BJ (cell line): ENCODE measurements around the gene ATP8B1. TPM values are rescaled to one million over a fixed set of nuclear protein-coding genes. Genes with fewer than 3 reads are reported as not detected.

Experiments
- CTCF ChIA-PET: fragments of 350-600 bp; formaldehyde crosslinking; extraction: SDS; loops from one replicate; lab custom pipeline; 2021; ENCODE audit warnings: antibody characterized with exemption, inconsistent platforms; lab: Yijun Ruan, JAX
- POLR2A ChIA-PET: fragments of 300-600 bp; sonication (Branson Sonifier 250); formaldehyde crosslinking; extraction: SDS; loops from one replicate; lab custom pipeline; 2021; ENCODE audit warnings: antibody characterized with exemption; lab: Charles Lee
- DNase-seq: peaks from one replicate; pipeline ENCODE4 v3.0.0-alpha.2; 2011; ENCODE audit warnings: low read depth
- H3K27me3 ChIP-seq: 2 replicates; pipeline ENCODE4 v1.6.0; 2011; ENCODE audit warnings: low read length; ENCODE audit not compliant: control insufficient read depth, insufficient read depth
- H3K36me3 ChIP-seq: 2 replicates; pipeline ENCODE4 v1.5.1; 2011; ENCODE audit warnings: low read length; ENCODE audit not compliant: control insufficient read depth, insufficient read depth
- H3K4me3 ChIP-seq: 2 replicates; pipeline ENCODE4 v1.5.1; 2011; ENCODE audit warnings: low read depth, mild to moderate bottlenecking, control low read depth, low read length
- polyA plus RNA-seq: library from polyadenylated mRNA; depleted of rRNA; stranded (reverse); fragments of >200 nt; gene quantifications from 2 replicates; pipeline ENCODE4 v1.2.3, GENCODE V29; 2011
- TF ChIP-seq, protein P1 (sequence below): IDR thresholded peaks from 2 replicates; pipeline ENCODE4 v1.5.1; 2011; ENCODE audit warnings: low read depth, mild to moderate bottlenecking, control low read depth, inconsistent platforms, low read length, moderate library complexity; ENCODE audit not compliant: insufficient read depth

The ATP8B1 gene
- polyA plus RNA-seq, 1 experiment, result 53.3 TPM

DNA sequence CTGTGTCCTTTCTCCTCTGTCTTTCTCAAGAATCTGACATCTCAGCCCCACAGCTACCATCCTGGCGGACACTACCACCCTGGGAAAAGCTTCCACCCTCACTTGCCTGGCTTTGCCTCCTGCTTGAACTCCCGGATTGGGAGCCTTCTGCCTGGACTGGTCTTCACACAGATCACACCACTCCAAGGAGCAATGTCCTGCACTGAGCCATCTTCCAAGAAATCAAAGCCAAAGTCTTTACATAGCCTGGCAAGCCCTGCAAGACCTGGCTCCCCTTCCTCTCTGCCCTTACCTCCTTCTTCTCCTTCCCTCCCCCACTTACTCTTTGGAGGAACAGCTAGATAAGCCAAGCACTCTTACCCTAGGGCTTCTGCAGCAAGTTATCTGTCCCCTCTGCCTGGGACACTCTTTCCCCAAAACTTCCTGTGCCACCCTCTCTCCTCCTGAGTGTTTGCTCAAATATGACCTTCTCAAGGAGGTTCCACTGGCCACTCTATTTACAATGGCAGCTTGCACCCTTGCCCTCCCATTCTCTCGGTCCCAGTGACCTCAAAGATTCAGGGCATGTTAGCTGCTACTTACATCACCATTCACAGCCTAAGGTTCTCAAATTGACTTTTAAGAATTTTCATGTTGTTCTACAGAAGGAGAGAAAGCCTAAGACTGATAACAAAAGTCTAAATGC is 9.7 kb downstream of the ATP8B1 start:
- H3K4me3 ChIP-seq, result no peak overlapping the region
- CTCF ChIA-PET, result interaction anchor here (0.8 kb wide), 1 partner anchor 12 kb away, joined by 3 read pairs; no protein-coding TSS in a partner anchor

DNA sequence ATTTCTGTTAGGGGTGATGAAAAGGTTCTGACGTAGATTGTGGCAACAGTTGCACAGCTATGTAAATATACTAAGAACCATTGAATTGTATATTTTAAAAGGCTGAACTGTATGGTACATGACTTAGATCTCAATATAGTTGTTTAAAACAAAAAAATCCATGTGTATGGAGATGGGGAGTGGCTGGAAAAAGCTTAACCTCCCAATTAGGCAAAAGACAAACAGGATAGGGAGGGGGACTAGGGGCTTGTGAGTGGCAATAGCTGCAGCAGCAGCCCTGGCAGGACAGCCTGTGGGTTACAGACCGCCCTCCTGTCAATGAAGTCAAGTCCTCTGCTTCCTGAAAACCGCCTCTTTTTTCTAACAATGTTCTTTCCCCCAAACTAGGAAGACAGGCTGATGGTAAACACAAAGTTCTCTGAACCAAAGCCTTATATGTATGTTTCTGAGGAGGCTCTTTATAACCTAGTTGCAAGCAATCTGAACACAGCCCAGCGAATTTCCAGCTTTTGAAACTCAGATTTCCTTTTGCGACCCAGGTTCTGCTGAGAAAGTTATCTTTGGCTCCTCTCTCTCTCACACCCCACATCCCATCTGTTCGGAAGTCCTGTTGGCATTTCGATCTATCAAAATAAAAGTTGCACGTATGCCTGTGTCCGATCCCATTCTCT is 10.3 kb downstream of the ATP8B1 start:
- Histone ChIP-seq H3K27me3 (no peaks in the 10 kb centered on the region), H3K36me3 (no peaks in the 10 kb centered on the region), H3K4me3 (no peak overlapping the region)
- DNase-seq, result no peak
- CTCF ChIA-PET, result interaction anchor here (0.8 kb wide), 1 partner anchor 11 kb away, joined by 3 read pairs; no protein-coding TSS in a partner anchor
- POLR2A ChIA-PET, result no interaction called here
- TF ChIP-seq, protein P1, sequence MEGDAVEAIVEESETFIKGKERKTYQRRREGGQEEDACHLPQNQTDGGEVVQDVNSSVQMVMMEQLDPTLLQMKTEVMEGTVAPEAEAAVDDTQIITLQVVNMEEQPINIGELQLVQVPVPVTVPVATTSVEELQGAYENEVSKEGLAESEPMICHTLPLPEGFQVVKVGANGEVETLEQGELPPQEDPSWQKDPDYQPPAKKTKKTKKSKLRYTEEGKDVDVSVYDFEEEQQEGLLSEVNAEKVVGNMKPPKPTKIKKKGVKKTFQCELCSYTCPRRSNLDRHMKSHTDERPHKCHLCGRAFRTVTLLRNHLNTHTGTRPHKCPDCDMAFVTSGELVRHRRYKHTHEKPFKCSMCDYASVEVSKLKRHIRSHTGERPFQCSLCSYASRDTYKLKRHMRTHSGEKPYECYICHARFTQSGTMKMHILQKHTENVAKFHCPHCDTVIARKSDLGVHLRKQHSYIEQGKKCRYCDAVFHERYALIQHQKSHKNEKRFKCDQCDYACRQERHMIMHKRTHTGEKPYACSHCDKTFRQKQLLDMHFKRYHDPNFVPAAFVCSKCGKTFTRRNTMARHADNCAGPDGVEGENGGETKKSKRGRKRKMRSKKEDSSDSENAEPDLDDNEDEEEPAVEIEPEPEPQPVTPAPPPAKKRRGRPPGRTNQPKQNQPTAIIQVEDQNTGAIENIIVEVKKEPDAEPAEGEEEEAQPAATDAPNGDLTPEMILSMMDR, result no peak

More for the DNA sequence above, 9.7 kb downstream of the ATP8B1 start:
- DNase-seq, result no peak
- TF ChIP-seq, protein P1, result no peak
- no peaks in the 10 kb centered on the region for H3K27me3 ChIP-seq
- POLR2A ChIA-PET, result no interaction called here
- no peaks in the 10 kb centered on the region for H3K36me3 ChIP-seq

DNA sequence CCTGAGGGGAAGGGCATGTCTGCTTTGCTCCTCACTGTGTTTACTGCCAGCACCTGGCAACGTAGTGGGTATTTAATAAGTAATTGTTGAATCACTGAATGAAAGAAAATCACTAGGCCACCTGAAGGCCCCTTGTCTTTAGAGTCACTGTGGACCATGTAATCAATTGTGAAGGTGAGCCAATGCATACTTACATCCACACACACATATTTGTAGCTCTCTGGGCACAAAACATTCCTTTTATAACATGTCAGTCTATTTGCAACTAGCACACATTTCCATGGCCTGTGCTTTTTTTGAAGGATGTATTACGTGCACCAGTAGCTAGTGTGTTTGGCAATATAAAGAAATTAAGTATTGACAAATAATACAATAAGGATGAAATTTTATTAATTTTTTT is 11.2 kb downstream of the ATP8B1 start:
- DNase-seq, result no peak
- Histone ChIP-seq H3K27me3 (no peaks in the 10 kb centered on the region), H3K4me3 (no peak overlapping the region), H3K36me3 (no peaks in the 10 kb centered on the region)
- TF ChIP-seq, protein P1, result no peak
- ChIA-PET POLR2A (no interaction called here), CTCF (interaction anchor here (0.8 kb wide), 1 partner anchor 72 kb away, joined by 3 read pairs; no protein-coding TSS in a partner anchor)

DNA sequence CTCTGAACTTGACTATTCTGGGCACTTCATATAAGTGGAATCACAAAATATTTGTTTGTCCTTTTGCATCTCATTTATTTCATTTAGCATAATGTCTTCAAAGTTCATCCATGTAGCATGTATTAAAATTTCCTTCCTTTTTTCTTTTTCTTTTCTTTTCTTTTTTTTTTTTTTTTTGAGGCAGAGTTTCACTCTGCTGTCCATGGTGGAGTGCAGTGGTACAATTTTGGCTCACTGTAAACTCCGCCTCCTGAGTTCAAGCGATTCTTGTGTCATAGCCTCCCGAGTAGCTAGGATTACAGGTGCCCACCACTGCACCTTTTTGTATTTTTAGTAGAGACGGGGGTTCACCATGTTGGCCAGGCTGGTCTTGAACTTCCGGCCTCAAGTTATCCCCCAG is 11.9 kb downstream of the ATP8B1 start:
- TF ChIP-seq, protein P1, result no peak
- ChIA-PET CTCF (no interaction called here), POLR2A (no interaction called here)
- no peaks in the 10 kb centered on the region for H3K27me3 ChIP-seq
- no peak for DNase-seq
- H3K4me3 ChIP-seq, result no peak overlapping the region
- no peaks in the 10 kb centered on the region for H3K36me3 ChIP-seq

DNA sequence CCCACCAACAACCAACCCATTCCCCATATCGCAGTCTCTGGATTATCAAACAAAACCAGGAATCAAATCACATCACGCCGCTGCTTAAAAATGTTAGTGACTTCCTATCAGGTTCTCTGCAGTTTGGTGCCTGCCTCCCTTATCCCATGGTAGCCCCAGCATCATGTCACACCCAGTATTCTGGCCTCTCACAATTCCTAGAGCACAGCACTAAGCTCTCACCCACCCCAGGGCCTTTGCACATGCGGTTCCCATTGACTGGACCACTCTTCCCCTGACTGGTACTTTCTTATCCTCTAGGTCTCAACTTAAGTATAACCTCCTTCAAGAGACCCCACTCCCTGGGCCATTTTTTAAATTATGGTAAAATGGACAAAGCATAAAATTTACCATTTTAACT is 12.8 kb downstream of the ATP8B1 start:
- Histone ChIP-seq H3K36me3 (no peaks in the 10 kb centered on the region), H3K27me3 (no peaks in the 10 kb centered on the region), H3K4me3 (no peak overlapping the region)
- TF ChIP-seq, protein P1, result no peak
- ChIA-PET CTCF (no interaction called here), POLR2A (no interaction called here)
- no peak for DNase-seq
